SK-N-SH (cell line): ENCODE data around the gene THBS2. TPM values are rescaled to one million over a fixed set of nuclear protein-coding genes. Genes with fewer than 3 reads are reported as not detected.

Experiments
- CTCF ChIA-PET: fragments of 300-600, 350-600 bp; formaldehyde crosslinking; extraction: SDS; loops from one replicate; lab custom pipeline; 2021; lab: Yijun Ruan, JAX
- POLR2A ChIA-PET: fragments of 350-600 bp; sonication (Branson Sonifier 250); formaldehyde crosslinking; extraction: SDS; loops from one replicate; lab custom pipeline; 2020; ENCODE audit warnings: antibody characterized with exemption, inconsistent platforms; lab: Yijun Ruan, JAX
- DNase-seq: peaks from one replicate; pipeline ENCODE4 v3.0.0; 2012
- H2AFZ ChIP-seq: fragments of 200-600 bp; sonication (generic); 2 replicates; pipeline ENCODE4 v1.8.1; 2016; ENCODE audit warnings: antibody characterized with exemption, mild to moderate bottlenecking, low read depth
- H3F3A ChIP-seq: fragments of 200-600 bp; sonication (generic); replicated peaks from 2 replicates; pipeline ENCODE3; 2016; ENCODE audit warnings: antibody characterized with exemption, mild to moderate bottlenecking; ENCODE audit not compliant: insufficient read depth
- H3K27ac ChIP-seq, 2 experiments: fragments of 200-500 bp in 1 of 2; fragments of 200-600 bp in 1 of 2; sonication (Bioruptor generic) in 1 of 2; sonication (generic), shearing (Covaris generic) in 1 of 2; 2 replicates each; pipeline versions ENCODE4 v1.5.1 to v1.6.1; 2014 to 2016; ENCODE audit warnings: low read depth in 2 of 2, inconsistent platforms in 1 of 2, low read length in 1 of 2, mild to moderate bottlenecking in 1 of 2, mixed read lengths in 1 of 2
- H3K27me3 ChIP-seq: fragments of 200-600 bp; sonication (generic), shearing (Covaris generic); 2 replicates; pipeline ENCODE4 v1.6.1; 2016; ENCODE audit warnings: mixed run types; ENCODE audit not compliant: insufficient read depth
- H3K36me3 ChIP-seq, 2 experiments: fragments of 200-500 bp in 1 of 2; fragments of 200-600 bp in 1 of 2; sonication (Bioruptor generic) in 1 of 2; sonication (generic) in 1 of 2; replicated peaks in 1 of 2; 2 replicates each; pipeline versions ENCODE3 to v1.5.1; 2014 to 2016; ENCODE audit warnings: low read length in 1 of 2, mild to moderate bottlenecking in 1 of 2; ENCODE audit not compliant: insufficient read depth in 2 of 2, control insufficient read depth in 1 of 2
- H3K4me1 ChIP-seq, 2 experiments: fragments of 200-500 bp in 1 of 2; fragments of 200-600 bp in 1 of 2; sonication (Bioruptor generic) in 1 of 2; sonication (generic), shearing (Covaris generic) in 1 of 2; 2 replicates each; pipeline versions ENCODE4 v1.5.1 to v1.6.1; 2014 to 2016; ENCODE audit warnings: low read depth in 1 of 2, low read length in 1 of 2, mixed run types in 1 of 2; ENCODE audit not compliant: insufficient read depth in 2 of 2, control insufficient read depth in 1 of 2
- H3K4me2 ChIP-seq: fragments of 200-600 bp; sonication (generic), shearing (Covaris generic); 2 replicates; pipeline ENCODE4 v1.6.1; 2017; ENCODE audit warnings: mixed run types
- H3K4me3 ChIP-seq, 2 experiments: fragments of 200-500 bp in 1 of 2; fragments of 200-600 bp in 1 of 2; sonication (Bioruptor generic) in 1 of 2; sonication (generic), shearing (Covaris generic) in 1 of 2; 2 replicates each; pipeline versions ENCODE4 v1.5.1 to v1.8.1; 2014 to 2016; ENCODE audit warnings: low read depth in 2 of 2, inconsistent platforms in 1 of 2, low read length in 1 of 2, mild to moderate bottlenecking in 1 of 2, mixed read lengths in 1 of 2, moderate library complexity in 1 of 2
- H3K79me2 ChIP-seq: fragments of 200-600 bp; sonication (generic); 2 replicates; pipeline ENCODE4 v1.8.1; 2017; ENCODE audit warnings: mild to moderate bottlenecking; ENCODE audit not compliant: insufficient read depth
- H3K9ac ChIP-seq: fragments of 200-600 bp; sonication (generic); 2 replicates; pipeline ENCODE4 v1.6.1; 2017; ENCODE audit warnings: mixed run types
- H3K9me2 ChIP-seq: fragments of 200-600 bp; sonication (generic); 2 replicates; pipeline ENCODE4 v1.6.1; 2017; ENCODE audit warnings: mixed run types
- H3K9me3 ChIP-seq: fragments of 200-600 bp; sonication (generic); 2 replicates; pipeline ENCODE4 v1.6.1; 2017; ENCODE audit warnings: mixed run types, mild to moderate bottlenecking, moderate library complexity
- H4K20me1 ChIP-seq: fragments of 200-600 bp; sonication (generic); 2 replicates; pipeline ENCODE4 v1.6.1; 2017; ENCODE audit warnings: mild to moderate bottlenecking, mixed run types; ENCODE audit not compliant: insufficient read depth
- ELF1 ChIP-seq: IDR thresholded peaks from 2 replicates; pipeline ENCODE4 v1.4.0; 2012
- EP300 ChIP-seq, 2 experiments: IDR thresholded peaks; 2 replicates each; pipeline versions ENCODE4 v1.4.0 to v1.6.1; 2012; ENCODE audit warnings: borderline replicate concordance in 1 of 2, low read depth in 1 of 2, low read length in 1 of 2
- GATA2 ChIP-seq: sonication (generic); formaldehyde crosslinking; IDR thresholded peaks from 2 replicates; pipeline ENCODE4 v1.5.0; 2020; ENCODE audit warnings: mild to moderate bottlenecking, missing genetic modification reagents
- MEF2A ChIP-seq: IDR thresholded peaks from 2 replicates; pipeline ENCODE4 v1.4.0; 2012; ENCODE audit warnings: low read depth, borderline replicate concordance
- NFIC ChIP-seq: IDR thresholded peaks from 2 replicates; pipeline ENCODE4 v1.4.0; 2012; ENCODE audit warnings: borderline replicate concordance
- PBX3 ChIP-seq: IDR thresholded peaks from 2 replicates; pipeline ENCODE4; 2012
- POLR2AphosphoS5 ChIP-seq: IDR thresholded peaks from 2 replicates; pipeline ENCODE4 v1.6.1; 2012; ENCODE audit warnings: low read depth, low read length
- RCOR1 ChIP-seq: fragments of 150-350 bp; IDR thresholded peaks from 2 replicates; pipeline ENCODE4 v1.6.1; 2017; ENCODE audit warnings: antibody characterized with exemption, low read length
- SMC3 ChIP-seq: IDR thresholded peaks from 2 replicates; pipeline ENCODE4 v1.6.1; 2012; ENCODE audit warnings: low read depth, low read length, improper control_type of control experiment
- TAF1 ChIP-seq: IDR thresholded peaks from 2 replicates; pipeline ENCODE4 v1.6.1; 2012; ENCODE audit warnings: low read depth, mild to moderate bottlenecking, low read length, moderate library complexity, borderline replicate concordance
- TCF12 ChIP-seq: IDR thresholded peaks from 2 replicates; pipeline ENCODE4 v1.4.0; 2012
- TEAD4 ChIP-seq: IDR thresholded peaks from 2 replicates; pipeline ENCODE4 v1.4.0; 2012; ENCODE audit warnings: mild to moderate bottlenecking, borderline replicate concordance; ENCODE audit not compliant: insufficient read depth
- USF2 ChIP-seq: fragments of 150-350 bp; IDR thresholded peaks from 2 replicates; pipeline ENCODE4 v1.6.1; 2017; ENCODE audit warnings: antibody characterized with exemption, low read length, low read depth, borderline replicate concordance
- YY1 ChIP-seq: IDR thresholded peaks from 2 replicates; pipeline ENCODE4 v1.4.0; 2012; ENCODE audit warnings: low read depth, mild to moderate bottlenecking
- ZBTB33 ChIP-seq: IDR thresholded peaks from 2 replicates; pipeline ENCODE4 v1.4.0; 2012; ENCODE audit warnings: low read depth, borderline replicate concordance
- WGBS: methylation state at CpG from one replicate; pipeline ENCODE4 v1.1.6; 2017; ENCODE audit warnings: low lambda C conversion rate; 5-methylcytosine and 5-hydroxymethylcytosine counted together
- polyA plus RNA-seq, 3 experiments: library from polyadenylated mRNA; depleted of rRNA; stranded (reverse); fragments of >200 nt; gene quantifications; 2 replicates each; pipeline ENCODE4 v1.2.3, GENCODE V29; 2012
- TF ChIP-seq, protein P1 (sequence below): IDR thresholded peaks from 2 replicates; pipeline ENCODE4 v1.6.1; 2012; ENCODE audit warnings: mild to moderate bottlenecking, low read depth, low read length, moderate library complexity

THBS2 gene
- polyA plus RNA-seq, 1 of the 3 experiments (the other 2 are of a cell fraction): 166 TPM

DNA sequence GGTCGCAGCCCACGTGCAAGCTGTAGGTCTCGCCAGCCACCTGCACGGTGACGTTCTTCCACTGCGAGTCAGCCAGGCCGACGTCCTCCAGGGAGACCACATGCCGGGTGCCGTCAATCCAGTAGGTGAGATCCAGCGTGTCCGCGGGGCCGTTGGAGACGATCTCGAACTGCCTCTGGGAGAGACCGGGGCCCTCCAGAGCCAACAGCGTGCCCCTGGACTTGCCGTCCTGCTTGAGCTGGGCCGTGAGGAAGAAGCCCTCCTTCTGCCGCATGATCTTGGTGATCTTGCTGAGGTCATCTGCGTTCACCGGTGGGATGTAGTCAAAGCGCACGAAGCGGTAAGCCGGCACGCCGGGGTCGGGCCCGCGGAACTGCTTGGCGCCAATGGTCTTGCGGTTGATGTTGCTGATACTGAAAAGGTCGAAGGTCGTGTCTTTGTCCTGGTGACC lies 5.1 kb downstream of the THBS2 start (continued):
- TF ChIP-seq, protein P1, sequence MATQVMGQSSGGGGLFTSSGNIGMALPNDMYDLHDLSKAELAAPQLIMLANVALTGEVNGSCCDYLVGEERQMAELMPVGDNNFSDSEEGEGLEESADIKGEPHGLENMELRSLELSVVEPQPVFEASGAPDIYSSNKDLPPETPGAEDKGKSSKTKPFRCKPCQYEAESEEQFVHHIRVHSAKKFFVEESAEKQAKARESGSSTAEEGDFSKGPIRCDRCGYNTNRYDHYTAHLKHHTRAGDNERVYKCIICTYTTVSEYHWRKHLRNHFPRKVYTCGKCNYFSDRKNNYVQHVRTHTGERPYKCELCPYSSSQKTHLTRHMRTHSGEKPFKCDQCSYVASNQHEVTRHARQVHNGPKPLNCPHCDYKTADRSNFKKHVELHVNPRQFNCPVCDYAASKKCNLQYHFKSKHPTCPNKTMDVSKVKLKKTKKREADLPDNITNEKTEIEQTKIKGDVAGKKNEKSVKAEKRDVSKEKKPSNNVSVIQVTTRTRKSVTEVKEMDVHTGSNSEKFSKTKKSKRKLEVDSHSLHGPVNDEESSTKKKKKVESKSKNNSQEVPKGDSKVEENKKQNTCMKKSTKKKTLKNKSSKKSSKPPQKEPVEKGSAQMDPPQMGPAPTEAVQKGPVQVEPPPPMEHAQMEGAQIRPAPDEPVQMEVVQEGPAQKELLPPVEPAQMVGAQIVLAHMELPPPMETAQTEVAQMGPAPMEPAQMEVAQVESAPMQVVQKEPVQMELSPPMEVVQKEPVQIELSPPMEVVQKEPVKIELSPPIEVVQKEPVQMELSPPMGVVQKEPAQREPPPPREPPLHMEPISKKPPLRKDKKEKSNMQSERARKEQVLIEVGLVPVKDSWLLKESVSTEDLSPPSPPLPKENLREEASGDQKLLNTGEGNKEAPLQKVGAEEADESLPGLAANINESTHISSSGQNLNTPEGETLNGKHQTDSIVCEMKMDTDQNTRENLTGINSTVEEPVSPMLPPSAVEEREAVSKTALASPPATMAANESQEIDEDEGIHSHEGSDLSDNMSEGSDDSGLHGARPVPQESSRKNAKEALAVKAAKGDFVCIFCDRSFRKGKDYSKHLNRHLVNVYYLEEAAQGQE: no peak
- TF ChIP-seq NFIC (no peak), ELF1 (no peak), MEF2A (no peak)

DNA sequence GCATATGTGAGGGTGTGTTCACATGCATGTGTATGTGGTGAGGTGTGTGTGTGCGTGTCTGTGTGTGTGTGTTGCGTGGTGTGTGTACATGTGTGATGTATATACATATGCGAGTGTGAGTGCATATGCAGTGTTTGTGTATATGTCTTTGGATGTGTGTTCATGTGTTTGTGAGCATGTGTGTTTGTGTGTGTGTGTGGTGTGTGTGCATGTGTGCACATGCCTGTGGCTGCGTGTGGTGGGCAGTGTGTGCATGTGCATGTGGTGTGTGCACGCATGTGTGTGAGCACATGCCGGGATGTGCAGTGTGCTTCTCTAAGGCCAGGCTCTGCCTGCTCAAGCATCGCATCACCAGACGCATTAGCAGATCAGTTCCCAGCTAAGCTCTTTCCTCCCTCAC lies 5.7 kb downstream of the THBS2 start:
- Histone ChIP-seq H3K9ac (no peak overlapping the region), H3K4me3 (no peak overlapping the region), H2AFZ (no peak overlapping the region), H3K27me3 (no peaks in the 10 kb centered on the region), H4K20me1 (peaks cover 16% of the 10 kb centered on the region; the same call in 1 of the 2 replicates), H3K9me3 (no peaks in the 10 kb centered on the region), H3K36me3 (peaks cover 3 to 36% of the 10 kb centered on the region in 2 experiments), H3K9me2 (no peaks in the 10 kb centered on the region), H3F3A (peaks cover 11% of the 10 kb centered on the region), H3K4me2 (no peak overlapping the region), H3K79me2 (peaks cover 75% of the 10 kb centered on the region), H3K27ac (no peak overlapping the region), H3K4me1 (peaks cover 0 to 10% of the 10 kb centered on the region in 2 experiments; a peak in 1 of 4 replicates)
- DNase-seq: no peak
- ChIA-PET CTCF (interaction anchor here (1.1 kb wide), 1 partner anchor 11 kb away, joined by 3 read pairs; no protein-coding TSS in a partner anchor), POLR2A (no interaction called here)
- no peak for TF ChIP-seq EP300 (IDR thresholded peaks at IDR 0.05; ENCODE audit: borderline replicate concordance in 1 of 2, low read depth in 1 of 2, low read length in 1 of 2)
- no peak for TF ChIP-seq GATA2 (CRISPR knock-in tag)
- no peak for TF ChIP-seq POLR2AphosphoS5
- no peak for TF ChIP-seq YY1
- TF ChIP-seq ZBTB33: no peak
- no peak for TF ChIP-seq ELF1
- TF ChIP-seq SMC3: no peak
- TF ChIP-seq, protein P1: no peak
- no peak for TF ChIP-seq USF2
- TF ChIP-seq MEF2A: no peak
- TF ChIP-seq TEAD4: no peak
- TF ChIP-seq RCOR1: no peak
- no peak for TF ChIP-seq TCF12
- TF ChIP-seq TAF1: no peak
- no peak for TF ChIP-seq PBX3
- 90% methylated on average over 4 of the region's 8 CpGs for whole genome bisulfite sequencing
